Upper lobe of left lung (tissue), 6 donors: ENCODE measurements around the gene PTPRN. TPM values are rescaled to one million over a fixed set of nuclear protein-coding genes. Genes with fewer than 3 reads are reported as not detected.

Experiments used
- ATAC-seq, 2 donors: fragments of 200-7000 bp; cut with Tn5 transposase; one replicate each; pipeline ENCODE4 v1.9.1; 2022; ENCODE audit warnings: mild to moderate bottlenecking in 2 of 2, moderate library complexity in 2 of 2; ENCODE audit not compliant: low FRiP score in 2 of 2
- DNase-seq, 2 donors: peaks; one replicate each; pipeline ENCODE4 v3.0.0-alpha.2; 2019 to 2020
- H3K27ac ChIP-seq, 4 donors: fragments of 200-600 bp; sonication (generic); one replicate each; pipeline ENCODE4 v1.5.1; 2016 to 2019
- H3K27me3 ChIP-seq, 4 donors: fragments of 200-600 bp; sonication (generic); one replicate each; pipeline ENCODE4 v1.5.1; 2017 to 2019
- H3K36me3 ChIP-seq, 4 donors: fragments of 200-600 bp; sonication (generic); one replicate each; pipeline ENCODE4 v1.5.1; 2016 to 2019
- H3K4me1 ChIP-seq, 4 donors: fragments of 200-600 bp; sonication (generic); one replicate each; pipeline ENCODE4 v1.5.1; 2018 to 2019
- H3K4me3 ChIP-seq, 4 donors: fragments of 200-600 bp; sonication (generic); one replicate each; pipeline ENCODE4 v1.5.1; 2017 to 2019; ENCODE audit warnings: mild to moderate bottlenecking in 2 of 4, moderate library complexity in 1 of 4
- H3K9me3 ChIP-seq, 4 donors: fragments of 200-600 bp; sonication (generic); one replicate each; pipeline ENCODE4 v1.5.1; 2018 to 2019
- CTCF ChIP-seq, 6 experiments: fragments of 450-650 bp in 4 of 6; fragments of 200-600 bp in 2 of 6; sonication (generic) in 2 of 6; IDR thresholded peaks; one replicate each; pipeline ENCODE4 v1.5.1; 2016 to 2019; ENCODE audit warnings: antibody characterized with exemption in 6 of 6
- EP300 ChIP-seq, 4 donors: sonication (generic); formaldehyde crosslinking; IDR thresholded peaks; one replicate each; pipeline ENCODE4 v1.5.1; 2017; ENCODE audit warnings: antibody characterized with exemption in 4 of 4, control low read depth in 2 of 4
- POLR2A ChIP-seq, 4 donors: fragments of 450-650 bp; IDR thresholded peaks; one replicate each; pipeline ENCODE4 v1.5.1; 2016 to 2017; ENCODE audit warnings: antibody characterized with exemption in 4 of 4, mild to moderate bottlenecking in 2 of 4
- POLR2AphosphoS5 ChIP-seq, 2 donors: sonication (generic); formaldehyde crosslinking; IDR thresholded peaks; one replicate each; pipeline ENCODE4 v1.5.1; 2017; ENCODE audit warnings: antibody characterized with exemption in 2 of 2
- WGBS, 2 donors: methylation state at CpG; one replicate each; pipeline ENCODE4 v1.1.5; 2017 to 2018; 5-methylcytosine and 5-hydroxymethylcytosine counted together
- total RNA-seq, 6 donors: library from RNA; depleted of rRNA in 4 of 6; stranded (reverse); fragments of >200 nt in 4 of 6; gene quantifications; one replicate each; pipeline versions ENCODE4 v1.1.0 to v1.2.1, GENCODE V29; 2016 to 2021
- donor health status: DM: no; HTN: no; CAD: no; lungs with moderate emphysema.
- donor health status: DM: no; HTN: yes; CAD: no; lungs with severe emphysema.

Gene PTPRN
- total RNA-seq, 6 donors from 2014 or later: 0.20 to 4.4 (median 0.68) TPM; not detected in 2

- Histone ChIP-seq H3K36me3 (no peaks in the 10 kb centered on the region), H3K27me3 (peaks cover 0 to 4% (median 0%) of the 10 kb centered on the region in 4 donors), H3K9me3 (no peaks in the 10 kb centered on the region), H3K4me1 (peaks cover 0 to 5% (median 0%) of the 10 kb centered on the region in 4 donors), H3K27ac (no peak overlapping the region), H3K4me3 (no peak overlapping the region)
- ATAC-seq (no peak), DNase-seq (no peak)
- TF ChIP-seq CTCF (IDR thresholded peaks at IDR 0.05) (no peak), POLR2A (IDR thresholded peaks at IDR 0.05) (no peak), POLR2AphosphoS5 (IDR thresholded peaks at IDR 0.05) (no peak), EP300 (IDR thresholded peaks at IDR 0.05) (no peak)
- 41 to 71% methylated on average over 10 to 11 of the region's 11 CpGs for WGBS, 2 donors
These were observed 6.7 kb downstream of the PTPRN start for GRCh38 chr2:219302412-219302968.

DNA sequence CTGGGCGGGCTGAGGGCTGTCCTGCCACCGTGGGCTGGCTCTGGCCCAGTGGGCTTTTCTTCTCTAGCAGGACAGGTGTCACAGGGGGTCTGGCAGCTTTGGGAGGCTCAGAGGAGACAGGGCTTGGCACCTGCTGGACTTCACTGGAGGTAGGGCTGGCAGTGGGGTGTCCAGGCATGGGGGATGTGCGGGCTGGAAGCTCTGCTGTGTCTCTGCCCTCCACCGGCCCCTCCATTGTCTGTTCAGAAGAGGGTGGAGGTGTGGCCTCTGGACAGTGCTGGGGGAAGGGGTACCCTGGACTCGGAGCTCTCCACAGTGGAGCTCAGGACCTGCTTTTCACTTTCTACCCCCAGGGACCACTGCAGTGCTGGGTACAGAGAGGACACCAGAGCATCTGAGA, 9.2 kb downstream of the PTPRN start:
- ATAC-seq (no peak), DNase-seq (no peak)
- 53 to 59% methylated on average over 5 of the region's 5 CpGs for WGBS, 2 donors
- TF ChIP-seq CTCF (IDR thresholded peaks at IDR 0.05): no peak
- no peak for TF ChIP-seq EP300 (IDR thresholded peaks at IDR 0.05)
- no peak for TF ChIP-seq POLR2A (IDR thresholded peaks at IDR 0.05)
- no peak for TF ChIP-seq POLR2AphosphoS5 (IDR thresholded peaks at IDR 0.05)
- H3K4me3 ChIP-seq: no peak overlapping the region
- peaks cover 2 to 8% (median 4%) of the 10 kb centered on the region in 4 donors for H3K4me1 ChIP-seq
- no peaks in the 10 kb centered on the region for H3K9me3 ChIP-seq
- no peaks in the 10 kb centered on the region for H3K36me3 ChIP-seq
- peaks cover 0 to 4% (median 0%) of the 10 kb centered on the region in 4 donors for H3K27me3 ChIP-seq
- no peak overlapping the region for H3K27ac ChIP-seq

- no peak for ATAC-seq
- Histone ChIP-seq H3K36me3 (no peaks in the 10 kb centered on the region), H3K4me1 (peaks cover 5 to 10% (median 8%) of the 10 kb centered on the region in 4 donors), H3K9me3 (no peaks in the 10 kb centered on the region), H3K4me3 (no peak overlapping the region), H3K27ac (no peak overlapping the region), H3K27me3 (peaks cover 0 to 4% (median 0%) of the 10 kb centered on the region in 4 donors)
- TF ChIP-seq EP300 (IDR thresholded peaks at IDR 0.05) (no peak), POLR2A (IDR thresholded peaks at IDR 0.05) (no peak), POLR2AphosphoS5 (IDR thresholded peaks at IDR 0.05) (no peak), CTCF (IDR thresholded peaks at IDR 0.05) (no peak)
- 57 to 83% methylated on average over 3 to 6 of the region's 6 CpGs for WGBS, 2 donors
- no peak for DNase-seq
These were observed 9.8 kb downstream of the PTPRN start for GRCh38 chr2:219299372-219299760.

DNA sequence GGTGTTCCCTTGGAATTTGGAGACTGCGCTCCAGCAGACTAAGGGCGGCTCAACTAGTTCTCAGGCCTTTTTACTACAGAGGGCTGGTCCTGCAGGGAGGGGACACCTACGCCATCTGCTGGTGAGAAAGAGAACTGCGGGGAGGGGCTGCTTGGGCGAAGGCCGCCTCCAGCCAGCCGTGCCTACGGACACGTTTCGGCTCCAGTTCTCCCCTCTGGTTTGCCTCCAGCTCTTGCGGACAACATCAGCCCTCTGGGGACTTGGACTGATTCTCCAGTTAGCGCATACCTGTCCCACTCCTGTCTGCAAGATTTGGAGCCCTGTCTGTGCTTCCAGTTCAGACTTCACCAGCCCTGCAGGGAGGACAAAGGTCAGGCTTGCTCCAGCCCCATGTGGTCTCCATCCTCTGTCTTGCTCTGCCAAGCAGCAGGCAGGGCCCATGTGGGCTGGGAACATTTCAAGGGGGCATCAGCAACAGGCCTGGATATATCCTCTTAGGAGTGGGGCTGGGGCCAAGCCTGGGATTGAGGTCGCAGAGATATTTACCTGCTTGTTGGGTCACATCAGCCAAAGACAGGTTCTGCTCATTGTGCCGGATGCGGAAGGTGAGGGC, 10.3 kb downstream of the PTPRN start:
- H3K27ac ChIP-seq: no peak overlapping the region
- no peaks in the 10 kb centered on the region for H3K9me3 ChIP-seq
- TF ChIP-seq EP300 (IDR thresholded peaks at IDR 0.05) (no peak), CTCF (IDR thresholded peaks at IDR 0.05) (peak; percentile 96 to 100 (median 97))
- H3K36me3 ChIP-seq: no peaks in the 10 kb centered on the region
- H3K4me1 ChIP-seq: peaks cover 5 to 11% (median 9%) of the 10 kb centered on the region in 4 donors
- 20 to 27% methylated on average over 13 to 15 of the region's 15 CpGs for WGBS, 2 donors
- H3K27me3 ChIP-seq: peaks cover 0 to 4% (median 0%) of the 10 kb centered on the region in 4 donors
- H3K4me3 ChIP-seq: no peak overlapping the region
- ATAC-seq: peak; percentile 84 to 87
- DNase-seq: peak; percentile 71 to 88
